DND-41 (cell line): ENCODE results near the gene SIAH1.

ENCODE experiments used
- EZH2 ChIP-seq: IDR thresholded peaks from 3 replicates; pipeline ENCODE4 v1.6.1; 2012; ENCODE audit warnings: borderline replicate concordance, low read depth, mild to moderate bottlenecking, moderate library complexity, low read length, inconsistent platforms; ENCODE audit not compliant: severe bottlenecking
- TF ChIP-seq, protein P1 (sequence below): IDR thresholded peaks from 2 replicates; pipeline ENCODE4 v1.5.1; 2012; ENCODE audit warnings: borderline replicate concordance, low read length, moderate library complexity, mild to moderate bottlenecking; ENCODE audit not compliant: poor library complexity, severe bottlenecking; ENCODE audit errors: extremely low read depth

- TF ChIP-seq, protein P1, sequence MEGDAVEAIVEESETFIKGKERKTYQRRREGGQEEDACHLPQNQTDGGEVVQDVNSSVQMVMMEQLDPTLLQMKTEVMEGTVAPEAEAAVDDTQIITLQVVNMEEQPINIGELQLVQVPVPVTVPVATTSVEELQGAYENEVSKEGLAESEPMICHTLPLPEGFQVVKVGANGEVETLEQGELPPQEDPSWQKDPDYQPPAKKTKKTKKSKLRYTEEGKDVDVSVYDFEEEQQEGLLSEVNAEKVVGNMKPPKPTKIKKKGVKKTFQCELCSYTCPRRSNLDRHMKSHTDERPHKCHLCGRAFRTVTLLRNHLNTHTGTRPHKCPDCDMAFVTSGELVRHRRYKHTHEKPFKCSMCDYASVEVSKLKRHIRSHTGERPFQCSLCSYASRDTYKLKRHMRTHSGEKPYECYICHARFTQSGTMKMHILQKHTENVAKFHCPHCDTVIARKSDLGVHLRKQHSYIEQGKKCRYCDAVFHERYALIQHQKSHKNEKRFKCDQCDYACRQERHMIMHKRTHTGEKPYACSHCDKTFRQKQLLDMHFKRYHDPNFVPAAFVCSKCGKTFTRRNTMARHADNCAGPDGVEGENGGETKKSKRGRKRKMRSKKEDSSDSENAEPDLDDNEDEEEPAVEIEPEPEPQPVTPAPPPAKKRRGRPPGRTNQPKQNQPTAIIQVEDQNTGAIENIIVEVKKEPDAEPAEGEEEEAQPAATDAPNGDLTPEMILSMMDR, result no peak
- no peak for TF ChIP-seq EZH2
Measured at GRCh38 chr16:48434653-48435317, 49.6 kb upstream of the SIAH1 start.
